HL-60 (cell line): ENCODE data around the gene FMN1.

Experiments used
- DNase-seq, 2 experiments: peaks; one replicate each; pipeline ENCODE4 v3.0.0-alpha.2; 2010 to 2020; ENCODE audit warnings: low read depth in 1 of 2, low spot score in 1 of 2
- H3K27ac ChIP-seq: fragments of 250-450 bp; sonication (Bioruptor Pico); replicated peaks from 2 replicates; pipeline ENCODE4 v1.5.1; 2020; ENCODE audit warnings: mild to moderate bottlenecking, moderate library complexity
- H3K27me3 ChIP-seq: fragments of 250-450 bp; sonication (Bioruptor Pico); 2 replicates; pipeline ENCODE4 v1.5.1; 2021; ENCODE audit warnings: mild to moderate bottlenecking, moderate library complexity; ENCODE audit not compliant: insufficient read depth, poor library complexity, severe bottlenecking
- H3K4me3 ChIP-seq: replicated peaks from 2 replicates; pipeline ENCODE4 v1.5.1; 2011; ENCODE audit warnings: mild to moderate bottlenecking, control low read depth, low read length; ENCODE audit not compliant: insufficient read depth
- CTCF ChIP-seq: IDR thresholded peaks from one replicate; pipeline ENCODE4 v1.5.1; 2011; ENCODE audit warnings: low read length, control low read depth, inconsistent platforms; ENCODE audit not compliant: insufficient read depth
- GABPA ChIP-seq: IDR thresholded peaks from 2 replicates; pipeline ENCODE4 v1.6.1; 2012; ENCODE audit warnings: low read depth
- POLR2AphosphoS5 ChIP-seq: IDR thresholded peaks from 2 replicates; pipeline ENCODE4 v1.6.1; 2012; ENCODE audit warnings: low read depth
- REST ChIP-seq: IDR thresholded peaks from 2 replicates; pipeline ENCODE4 v1.6.1; 2012; ENCODE audit warnings: low read depth; ENCODE audit not compliant: insufficient replicate concordance
- SPI1 ChIP-seq: IDR thresholded peaks from 2 replicates; pipeline ENCODE4 v1.6.1; 2012; ENCODE audit warnings: low read depth, mild to moderate bottlenecking, borderline replicate concordance

FMN1 gene

GRCh38 chr15:33055962-33056361 lies 138.6 kb downstream of the FMN1 start:
- DNase-seq = no peak
- H3K27ac ChIP-seq = no peak overlapping the region

GRCh38 chr15:33051528-33051927 lies 143.0 kb downstream of the FMN1 start:
- DNase-seq = no peak
- Histone ChIP-seq H3K4me3 (no peak overlapping the region), H3K27me3 (peaks cover 4% of the 10 kb centered on the region), H3K27ac (no peak overlapping the region)
- no peak for TF ChIP-seq SPI1

More at GRCh38 chr15:33055962-33056361, 138.6 kb downstream of the FMN1 start:
- Histone ChIP-seq H3K4me3 (no peak overlapping the region), H3K27me3 (peaks cover 4% of the 10 kb centered on the region)
- TF ChIP-seq CTCF (no peak), SPI1 (no peak), REST (no peak), GABPA (no peak), POLR2AphosphoS5 (no peak)

GRCh38 chr15:33048255-33048654 lies 146.3 kb downstream of the FMN1 start:
- Histone ChIP-seq H3K27ac (no peak overlapping the region), H3K27me3 (no peaks in the 10 kb centered on the region), H3K4me3 (no peak overlapping the region)
- DNase-seq = no peak
- TF ChIP-seq SPI1 (no peak), POLR2AphosphoS5 (no peak), GABPA (no peak), CTCF (no peak), REST (no peak)

- no peak for TF ChIP-seq SPI1
- no peak for TF ChIP-seq GABPA
- TF ChIP-seq REST = no peak
- no peak for TF ChIP-seq CTCF
- no peak for TF ChIP-seq POLR2AphosphoS5
- Histone ChIP-seq H3K27ac (no peak overlapping the region), H3K27me3 (no peaks in the 10 kb centered on the region), H3K4me3 (no peak overlapping the region)
- DNase-seq = no peak
Measured at GRCh38 chr15:33047077-33047476, 147.4 kb downstream of the FMN1 start.
